Stimulated activated CD8-positive, alpha-beta memory T cell treated with anti-CD3 and anti-CD28 coated beads, Interleukin-12 subunit alpha, Interleukin-12 subunit beta, amount 100 ng/mL, for 24 hours (primary cell): ENCODE data around the gene UPK3A.
A peak's percentile ranks its signal among the peaks of the same experiment; 100 is the strongest.
"Not testable (repeated sequence)": the region's sequence is repeated elsewhere in the genome, so short reads cannot be mapped to it uniquely, and the experiment has no call there.

Experiments used
- DNase-seq: peaks from one replicate; pipeline ENCODE4 v3.0.0-alpha.2; 2020; ENCODE audit errors: extremely low read depth

Gene UPK3A

GRCh38 chr22:45257941-45258340 is 26.8 kb upstream of the UPK3A start:
- not testable (repeated sequence) for DNase-seq

- DNase-seq, result no peak
Measured at GRCh38 chr22:45259754-45260394, 24.9 kb upstream of the UPK3A start.

- DNase-seq, result not testable (repeated sequence)
Measured at GRCh38 chr22:45260395-45260759, 24.4 kb upstream of the UPK3A start.

- no peak for DNase-seq
Measured at GRCh38 chr22:45261407-45262088, 23.2 kb upstream of the UPK3A start.

- no peak for DNase-seq
Measured at GRCh38 chr22:45262195-45262930, 22.4 kb upstream of the UPK3A start.

GRCh38 chr22:45262931-45263462 is 21.8 kb upstream of the UPK3A start:
- DNase-seq, result no peak

- no peak for DNase-seq
Measured at GRCh38 chr22:45263463-45264269, 21.1 kb upstream of the UPK3A start.

- no peak for DNase-seq
Measured at GRCh38 chr22:45265535-45265934, 19.2 kb upstream of the UPK3A start.

GRCh38 chr22:45268167-45268957 is 16.4 kb upstream of the UPK3A start:
- no peak for DNase-seq

- peak; percentile 61 for DNase-seq
Measured at GRCh38 chr22:45268958-45269844, 15.5 kb upstream of the UPK3A start.

GRCh38 chr22:45270095-45271020 is 14.4 kb upstream of the UPK3A start:
- DNase-seq, result no peak

- DNase-seq, result no peak
Measured at GRCh38 chr22:45271667-45272201, 13.0 kb upstream of the UPK3A start.

GRCh38 chr22:45272498-45272897 is 12.3 kb upstream of the UPK3A start:
- no peak for DNase-seq

GRCh38 chr22:45273452-45274075 is 11.2 kb upstream of the UPK3A start:
- DNase-seq, result no peak

GRCh38 chr22:45276507-45277105 is 8.1 kb upstream of the UPK3A start:
- no peak for DNase-seq

- not testable (repeated sequence) for DNase-seq
Measured at GRCh38 chr22:45277720-45278119, 7.0 kb upstream of the UPK3A start.

- no peak for DNase-seq
Measured at GRCh38 chr22:45278125-45278524, 6.6 kb upstream of the UPK3A start.

GRCh38 chr22:45280587-45280980 is 4.2 kb upstream of the UPK3A start:
- DNase-seq, result no peak
